HG03342 (cell line): Measurements from ENCODE around the gene TADA2A.

ENCODE experiments used
- ATAC-seq: cut with Tn5 transposase; IDR thresholded peaks from one replicate; pipeline ENCODE4 v1.9.1; 2021; ENCODE audit warnings: mild to moderate bottlenecking, moderate library complexity; ENCODE audit not compliant: unreplicated experiment

The TADA2A gene

DNA sequence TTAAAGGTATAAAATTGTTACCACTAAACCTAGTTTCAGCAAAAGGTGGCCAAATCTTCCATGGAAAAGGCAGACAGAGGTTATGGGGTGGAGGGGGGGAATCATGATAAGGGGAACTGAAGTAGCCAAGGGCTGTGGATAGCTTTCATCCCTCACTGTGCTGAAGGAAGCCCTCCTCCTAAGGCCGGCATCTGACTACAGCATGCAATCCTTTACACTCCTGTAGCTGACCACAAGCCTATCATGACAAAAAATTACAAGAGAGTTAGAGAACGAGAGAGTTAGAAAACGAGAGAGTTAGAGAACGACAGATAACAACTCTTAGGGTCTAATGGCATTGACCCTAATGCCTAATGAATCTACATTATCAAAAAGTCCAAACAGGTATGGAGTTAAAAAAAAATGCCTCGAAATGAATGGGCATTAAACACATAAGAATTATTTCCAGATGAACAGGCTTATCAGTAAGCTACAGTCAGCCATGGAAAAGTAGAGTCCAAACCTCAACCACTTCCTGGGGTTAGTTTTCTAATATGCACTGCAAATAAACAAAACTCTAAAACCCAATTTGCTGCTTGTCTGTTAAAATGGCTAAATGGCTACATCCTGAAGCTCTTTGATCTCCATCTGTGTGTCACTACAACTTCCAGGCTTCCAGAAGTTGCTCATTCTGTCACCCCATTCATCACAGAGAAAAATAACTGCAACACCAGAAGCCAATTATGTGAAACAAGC lies 112.7 kb downstream of the TADA2A start:
- no peak for ATAC-seq

DNA sequence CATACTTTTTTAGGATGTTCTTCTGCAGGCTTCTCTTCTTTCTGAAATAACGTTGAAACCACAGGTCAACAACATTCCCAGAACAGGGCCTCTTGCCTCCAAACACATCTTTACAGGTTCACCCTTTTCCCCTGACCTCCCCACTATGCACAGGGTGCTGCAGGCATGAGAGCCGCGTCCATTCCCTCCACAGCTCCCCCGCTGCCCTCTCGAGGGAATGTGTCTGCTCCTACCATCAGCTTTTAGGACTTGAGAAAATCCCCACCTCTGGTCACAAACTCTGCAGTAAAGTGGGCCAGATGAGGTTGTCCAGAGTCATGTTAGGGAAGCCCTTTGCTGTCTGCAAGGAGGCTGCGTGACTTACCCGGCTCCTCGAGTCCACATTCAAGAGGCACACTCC lies 113.5 kb downstream of the TADA2A start:
- ATAC-seq: no peak

DNA sequence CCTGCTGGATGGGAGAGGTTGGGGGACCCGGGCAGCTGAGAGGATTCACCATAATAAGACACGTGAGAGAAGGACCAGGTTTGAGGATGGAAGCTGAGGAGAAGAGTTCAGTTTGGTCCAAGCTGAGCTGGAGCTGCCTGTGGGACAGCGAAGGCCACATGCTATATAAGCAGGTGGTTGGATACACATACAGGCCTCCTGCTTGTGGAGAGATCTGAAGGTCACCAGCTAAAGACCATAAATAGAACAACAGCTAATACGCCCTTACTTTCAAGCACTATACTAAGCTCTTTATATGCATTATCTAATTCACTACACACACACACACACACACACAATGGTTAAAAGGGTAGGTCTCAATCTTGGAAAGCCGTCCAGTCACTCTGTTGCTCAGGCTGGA lies 115.1 kb downstream of the TADA2A start:
- ATAC-seq: no peak

DNA sequence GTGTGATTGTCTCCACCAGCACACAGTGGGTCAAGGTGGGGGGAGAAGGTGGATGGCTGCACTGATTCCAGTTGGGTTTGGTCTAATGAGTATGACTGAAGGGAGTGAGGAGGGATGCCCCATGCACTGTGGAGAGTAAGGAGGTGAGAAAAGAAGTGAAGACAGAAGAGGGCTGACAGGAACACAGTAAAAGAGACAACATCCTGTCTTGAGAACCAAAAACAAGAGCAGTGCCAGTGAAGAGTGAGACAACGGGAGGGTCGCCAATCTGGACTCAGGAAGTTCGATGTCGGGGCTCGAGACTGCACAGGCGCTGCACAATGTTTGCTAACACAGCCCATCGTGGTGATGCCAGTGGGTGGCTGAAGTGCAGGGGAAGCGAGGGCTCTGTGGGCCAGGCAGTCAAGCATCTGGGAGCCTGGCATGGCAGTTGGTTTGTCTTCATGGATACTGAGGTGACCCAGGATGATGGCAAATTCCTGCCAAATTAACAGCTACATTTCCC lies 117.1 kb downstream of the TADA2A start:
- no peak for ATAC-seq

DNA sequence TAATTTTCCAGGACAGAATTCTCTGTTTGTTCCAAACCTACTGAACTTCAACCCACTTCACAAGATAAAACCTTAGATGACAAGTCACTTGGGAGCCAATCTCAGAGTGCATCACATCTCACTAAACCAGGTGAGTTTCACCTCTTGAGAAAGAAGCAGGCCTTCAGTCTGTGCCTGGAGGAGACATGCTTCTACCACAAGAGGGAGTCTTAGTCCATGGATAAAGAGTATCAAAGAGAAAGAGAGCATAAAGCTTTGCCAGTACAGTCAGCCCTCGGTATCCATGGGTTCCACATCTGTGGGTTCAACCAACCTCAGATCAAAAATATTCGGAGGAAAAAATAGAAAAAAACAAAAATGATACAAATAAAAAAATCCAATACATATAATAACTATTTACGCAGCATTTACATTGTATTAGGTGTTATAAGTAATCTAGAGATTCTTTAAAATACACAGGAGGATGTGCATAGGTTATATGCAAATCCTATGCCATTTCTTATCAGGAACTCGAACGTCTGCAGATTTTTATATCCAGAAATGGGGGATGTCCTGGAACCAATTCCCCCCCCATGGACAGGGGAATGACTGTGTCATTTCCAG lies 120.7 kb downstream of the TADA2A start:
- ATAC-seq: no peak
